Muscle layer of colon (tissue), 2 donors: Measurements from ENCODE around the gene ITM2C.

Experiments used
- H3K27ac ChIP-seq: one replicate; pipeline ENCODE4 v1.7.0; 2013; ENCODE audit warnings: low read depth, mild to moderate bottlenecking, low read length, moderate library complexity
- H3K27me3 ChIP-seq, 2 donors: one replicate each; pipeline ENCODE4 v1.7.0; 2013; ENCODE audit warnings: low read length in 2 of 2, mild to moderate bottlenecking in 2 of 2; ENCODE audit not compliant: insufficient read depth in 2 of 2, control insufficient read depth in 1 of 2
- H3K36me3 ChIP-seq: one replicate; pipeline ENCODE4 v1.7.0; 2013; ENCODE audit warnings: mild to moderate bottlenecking, low read length; ENCODE audit not compliant: insufficient read depth
- H3K4me1 ChIP-seq: one replicate; pipeline ENCODE4 v1.7.0; 2013; ENCODE audit warnings: mild to moderate bottlenecking, low read length; ENCODE audit not compliant: insufficient read depth
- H3K4me3 ChIP-seq, 2 donors: one replicate each; pipeline ENCODE4 v1.7.0; 2013; ENCODE audit warnings: low read length in 2 of 2, low read depth in 1 of 2, mild to moderate bottlenecking in 1 of 2, moderate library complexity in 1 of 2
- H3K9ac ChIP-seq: one replicate; pipeline ENCODE4 v1.7.0; 2013; ENCODE audit warnings: low read length
- H3K9me3 ChIP-seq: one replicate; pipeline ENCODE4 v1.7.0; 2013; ENCODE audit warnings: mild to moderate bottlenecking, low read length
- donor health status: abdominal sarcoma.
- donor health status: Adenocarcinoma of cecum.

Gene ITM2C

DNA sequence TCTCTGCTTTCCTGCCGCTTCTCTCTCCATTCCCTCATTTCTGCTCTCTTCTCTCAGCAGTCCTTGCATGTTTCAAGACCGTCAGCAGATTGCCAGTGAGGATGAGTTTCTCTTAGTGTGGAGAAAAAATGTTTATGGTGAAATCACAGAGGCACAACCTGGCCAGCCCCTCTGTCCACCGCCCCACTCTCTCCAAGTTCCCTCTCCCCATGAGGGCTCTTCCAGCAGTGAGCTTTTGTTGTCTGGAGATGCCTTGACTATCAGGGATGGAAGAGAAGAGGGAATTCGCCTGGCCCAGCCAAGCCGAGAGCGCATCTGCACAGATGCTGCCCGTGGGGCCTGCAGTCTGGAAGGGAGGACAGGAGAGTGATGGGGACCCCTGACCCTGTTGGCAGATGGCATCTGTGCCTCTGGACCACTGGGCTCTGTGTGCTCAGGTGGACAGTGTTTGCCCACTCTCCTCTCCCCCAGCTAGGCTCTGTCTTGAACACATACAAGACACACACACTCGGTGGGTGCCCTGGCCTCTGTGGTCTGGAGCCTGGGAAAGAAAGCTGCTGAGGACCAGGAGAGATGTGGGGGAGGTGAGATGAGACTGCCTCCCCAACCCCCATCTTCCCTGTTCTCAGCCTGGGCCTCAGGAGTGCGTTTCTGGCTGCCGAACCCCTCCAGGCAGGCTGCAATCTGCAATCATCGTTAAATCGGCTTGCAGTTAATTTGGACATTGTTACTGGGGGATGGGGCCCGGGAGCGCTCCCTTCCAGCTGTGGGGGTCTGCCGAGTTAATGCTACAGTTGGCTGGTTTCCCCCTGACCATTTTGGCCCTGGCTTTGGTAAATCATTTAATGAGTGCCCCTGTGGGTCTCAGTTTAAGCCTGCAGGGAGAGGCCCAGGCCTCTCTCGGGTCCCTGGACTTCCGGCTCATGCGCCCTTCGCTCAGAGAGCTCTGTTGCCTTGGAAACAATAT, 4.5 kb downstream of the ITM2C start:
- Histone ChIP-seq H3K4me1 (peaks cover 66% of the 10 kb centered on the region), H3K27ac (peak overlapping the region; percentile 65)

DNA sequence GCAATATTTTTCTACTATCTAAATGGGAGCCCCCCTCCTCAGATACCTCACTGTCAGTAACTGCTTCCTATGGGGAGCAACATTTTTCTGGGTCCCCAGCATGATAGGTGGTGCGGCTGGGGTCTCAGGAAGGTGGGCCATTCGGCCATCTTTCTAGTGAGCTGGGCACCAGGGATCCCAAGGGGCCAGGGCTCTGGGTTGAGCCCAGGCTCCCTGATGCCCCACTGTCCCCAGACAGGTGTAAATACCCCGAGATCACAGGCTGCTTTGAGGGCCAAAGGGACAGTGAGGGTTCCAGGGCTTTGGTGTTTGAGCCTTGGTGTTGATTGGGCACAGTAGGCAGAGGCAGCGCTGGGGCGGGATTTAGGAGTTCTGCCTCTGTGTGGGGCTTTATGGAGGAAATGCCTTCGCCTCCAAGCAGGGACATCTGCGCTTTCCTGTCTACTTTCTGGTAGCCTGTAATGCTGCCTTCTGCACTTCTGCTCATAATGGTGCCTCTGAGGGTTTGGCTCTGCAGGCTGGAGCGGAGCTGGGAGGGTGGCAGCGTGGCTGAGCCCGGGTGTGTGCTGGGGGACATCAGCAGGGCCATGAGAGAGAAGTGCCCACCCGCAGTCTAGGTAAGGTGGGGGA, 5.3 kb downstream of the ITM2C start:
- peak overlapping the region; percentile 24 for H3K9ac ChIP-seq
- H3K4me1 ChIP-seq, result peaks cover 66% of the 10 kb centered on the region
- H3K27ac ChIP-seq, result peak overlapping the region; percentile 65

More for the DNA sequence above, 4.5 kb downstream of the ITM2C start:
- Histone ChIP-seq H3K36me3 (no peaks in the 10 kb centered on the region), H3K9ac (peak overlapping the region; percentile 4), H3K27me3 (no peaks in the 10 kb centered on the region), H3K9me3 (no peaks in the 10 kb centered on the region), H3K4me3 (peak overlapping the region in 1 of 2 donors; percentile 11)

DNA sequence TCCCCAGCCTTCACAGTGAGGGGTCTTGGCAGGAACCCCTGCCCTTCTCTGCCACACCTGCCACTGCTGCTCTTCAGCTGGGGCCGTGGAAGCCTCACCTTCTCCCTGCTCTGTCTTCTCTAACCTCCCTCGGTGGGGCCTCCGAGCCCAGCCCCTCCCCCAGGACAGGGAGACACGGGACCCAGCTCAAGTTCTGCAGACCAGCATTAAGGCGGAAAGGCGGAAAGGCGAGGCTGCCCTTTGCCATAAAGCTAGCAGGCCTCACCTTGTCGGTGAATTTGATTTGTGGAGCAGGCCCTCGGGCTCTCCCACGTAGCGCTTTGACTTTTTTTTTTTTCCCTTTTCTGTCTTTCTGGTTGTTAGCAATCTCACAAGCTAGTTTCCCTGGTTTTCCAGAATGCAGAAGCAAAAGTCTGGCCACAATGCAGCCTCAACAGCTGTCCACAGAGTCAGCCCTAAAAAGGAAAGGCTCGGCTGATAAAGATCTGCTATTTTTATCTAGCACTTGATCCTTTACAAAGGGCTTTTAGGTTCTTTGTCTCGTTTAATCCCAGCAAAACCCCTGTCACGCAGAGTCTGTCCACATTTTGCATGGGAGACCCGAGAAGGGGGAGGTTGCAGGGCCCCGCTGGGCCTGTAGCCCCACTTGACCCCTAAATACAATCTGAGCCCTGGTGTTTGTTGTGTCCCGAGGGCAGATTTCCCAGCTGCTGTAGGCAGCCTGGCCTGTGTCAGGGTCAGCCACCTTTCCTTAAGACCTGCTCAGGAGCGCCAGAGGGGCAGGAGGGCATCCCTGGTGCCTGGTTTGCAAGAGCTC, 6.0 kb downstream of the ITM2C start:
- peaks cover 7% of the 10 kb centered on the region for H3K36me3 ChIP-seq
- peak overlapping the region in 1 of 2 donors; percentile 32 for H3K4me3 ChIP-seq
- peak overlapping the region; percentile 65 for H3K27ac ChIP-seq
- H3K4me1 ChIP-seq, result peaks cover 66% of the 10 kb centered on the region
- peak overlapping the region; percentile 24 for H3K9ac ChIP-seq
- no peaks in the 10 kb centered on the region for H3K9me3 ChIP-seq
- no peaks in the 10 kb centered on the region for H3K27me3 ChIP-seq

More for the DNA sequence above, 5.3 kb downstream of the ITM2C start:
- Histone ChIP-seq H3K9me3 (no peaks in the 10 kb centered on the region), H3K27me3 (no peaks in the 10 kb centered on the region), H3K4me3 (peak overlapping the region in 1 of 2 donors; percentile 32), H3K36me3 (peaks cover 3% of the 10 kb centered on the region)

DNA sequence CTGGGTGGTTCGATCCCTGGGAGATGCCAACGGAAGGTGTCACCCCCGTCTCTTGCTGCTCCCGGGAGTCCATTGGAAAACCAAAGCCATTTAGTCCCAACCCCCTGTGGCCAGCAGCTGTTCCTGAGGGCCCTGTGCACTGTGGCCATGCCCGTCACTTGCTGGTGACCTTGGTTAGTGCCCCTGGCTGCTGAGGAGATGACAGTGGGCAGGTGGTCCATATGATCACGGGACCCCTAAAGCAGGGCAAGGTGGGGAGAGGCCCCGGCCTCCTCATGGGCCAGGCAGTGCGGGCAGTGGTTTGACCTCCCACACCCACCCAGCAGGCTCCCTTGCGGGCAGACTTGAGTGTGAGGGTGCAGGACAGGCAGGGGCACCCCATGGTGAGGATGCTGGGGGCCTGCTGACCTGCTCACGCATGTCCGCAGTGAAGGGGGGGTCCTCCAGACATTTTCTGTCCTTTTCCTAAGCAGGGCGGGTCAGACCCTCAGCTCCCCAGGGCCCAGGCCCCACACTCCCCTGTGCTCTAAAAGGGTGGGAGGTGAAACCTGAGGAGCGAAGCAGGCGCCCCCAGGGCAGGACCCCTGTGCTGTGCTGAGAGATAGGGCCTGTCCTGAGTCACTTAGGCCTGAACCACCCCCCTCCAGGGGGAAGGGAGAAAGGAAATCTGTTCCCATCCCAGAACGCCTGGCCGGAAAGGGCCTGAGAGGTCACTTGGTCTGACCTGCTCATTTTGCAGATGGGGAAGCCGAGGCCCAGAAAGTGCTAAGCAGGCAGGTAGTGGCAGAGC, 6.8 kb downstream of the ITM2C start:
- Histone ChIP-seq H3K9ac (peak overlapping the region; percentile 24), H3K9me3 (no peaks in the 10 kb centered on the region), H3K27me3 (no peaks in the 10 kb centered on the region), H3K36me3 (peaks cover 13% of the 10 kb centered on the region), H3K4me1 (peaks cover 61% of the 10 kb centered on the region), H3K27ac (peak overlapping the region; percentile 65), H3K4me3 (peak overlapping the region in 1 of 2 donors; percentile 32)

DNA sequence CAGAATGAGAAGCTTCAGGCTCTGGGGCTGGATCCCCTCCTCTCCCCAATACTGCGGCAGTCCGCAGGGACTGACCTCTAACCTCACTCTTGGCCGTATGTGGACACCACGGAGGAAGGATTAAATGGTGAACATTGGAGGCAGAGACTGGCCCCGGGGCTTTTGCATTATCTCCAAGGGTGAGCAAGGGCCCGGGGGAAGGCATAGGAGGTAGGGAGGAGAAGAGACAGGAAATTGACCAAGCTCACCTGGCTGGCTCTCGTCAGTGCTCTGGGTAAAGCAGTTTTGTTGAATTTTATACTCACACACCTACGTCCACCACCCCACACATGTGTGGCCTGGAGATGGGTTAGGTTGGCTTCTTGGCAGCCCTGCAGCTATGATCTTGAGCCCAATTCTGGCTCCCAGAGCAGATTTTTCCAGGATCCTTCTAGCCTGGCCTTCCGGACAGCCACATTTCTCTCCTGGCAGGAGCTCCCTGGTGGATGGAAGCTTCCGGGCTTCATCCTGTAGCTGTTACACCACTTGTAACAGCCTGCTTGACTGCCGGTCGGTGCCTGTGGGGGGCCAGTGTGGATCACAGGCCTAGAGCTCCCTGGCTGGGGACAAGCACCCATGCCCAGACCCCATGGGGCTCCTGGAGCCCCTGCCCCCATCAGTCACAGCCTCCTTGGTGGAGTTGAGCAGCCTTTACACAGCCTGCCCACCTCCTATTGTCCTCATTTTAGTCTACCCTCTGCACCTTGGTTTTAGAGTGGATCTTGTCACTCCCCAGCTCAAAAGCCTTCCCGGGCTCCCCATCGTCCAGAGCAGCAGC, 7.6 kb downstream of the ITM2C start:
- H3K27me3 ChIP-seq, result no peaks in the 10 kb centered on the region
- peak overlapping the region; percentile 65 for H3K27ac ChIP-seq
- peaks cover 55% of the 10 kb centered on the region for H3K4me1 ChIP-seq
- H3K9ac ChIP-seq, result no peak overlapping the region
- H3K4me3 ChIP-seq, result no peak overlapping the region
- H3K36me3 ChIP-seq, result peaks cover 21% of the 10 kb centered on the region
- H3K9me3 ChIP-seq, result no peaks in the 10 kb centered on the region

DNA sequence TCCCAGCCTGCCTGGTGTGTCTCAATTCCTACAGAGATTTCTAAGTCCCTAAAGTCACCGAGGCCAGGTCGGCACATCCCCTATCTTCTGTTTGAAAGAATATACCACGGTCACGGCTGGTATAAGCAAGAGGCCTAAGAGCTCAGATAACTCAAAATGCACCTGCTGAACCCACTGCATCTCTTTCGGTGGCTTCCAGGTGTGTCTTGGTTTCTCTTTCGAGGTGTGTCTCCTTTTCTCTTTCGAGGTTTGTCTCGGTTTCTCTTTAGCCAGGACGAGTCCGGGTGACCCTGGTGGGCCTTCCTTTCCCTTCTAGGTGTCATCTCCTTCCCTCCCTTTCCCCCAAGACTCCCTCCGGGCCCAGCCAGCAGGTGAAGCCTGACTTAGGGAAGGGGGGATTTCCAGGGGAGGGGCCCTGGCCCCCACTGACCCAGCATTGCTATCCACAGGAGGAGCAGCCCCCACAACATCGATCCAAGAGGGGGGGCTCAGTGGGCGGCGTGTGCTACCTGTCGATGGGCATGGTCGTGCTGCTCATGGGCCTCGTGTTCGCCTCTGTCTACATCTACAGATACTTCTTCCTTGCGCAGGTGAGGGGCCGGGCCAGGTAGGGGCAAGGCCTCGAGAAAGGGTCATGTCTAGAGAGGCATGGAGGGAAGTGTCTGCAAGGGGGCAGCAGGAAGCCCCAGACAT, 8.4 kb downstream of the ITM2C start:
- Histone ChIP-seq H3K9ac (no peak overlapping the region), H3K36me3 (peaks cover 29% of the 10 kb centered on the region)

DNA sequence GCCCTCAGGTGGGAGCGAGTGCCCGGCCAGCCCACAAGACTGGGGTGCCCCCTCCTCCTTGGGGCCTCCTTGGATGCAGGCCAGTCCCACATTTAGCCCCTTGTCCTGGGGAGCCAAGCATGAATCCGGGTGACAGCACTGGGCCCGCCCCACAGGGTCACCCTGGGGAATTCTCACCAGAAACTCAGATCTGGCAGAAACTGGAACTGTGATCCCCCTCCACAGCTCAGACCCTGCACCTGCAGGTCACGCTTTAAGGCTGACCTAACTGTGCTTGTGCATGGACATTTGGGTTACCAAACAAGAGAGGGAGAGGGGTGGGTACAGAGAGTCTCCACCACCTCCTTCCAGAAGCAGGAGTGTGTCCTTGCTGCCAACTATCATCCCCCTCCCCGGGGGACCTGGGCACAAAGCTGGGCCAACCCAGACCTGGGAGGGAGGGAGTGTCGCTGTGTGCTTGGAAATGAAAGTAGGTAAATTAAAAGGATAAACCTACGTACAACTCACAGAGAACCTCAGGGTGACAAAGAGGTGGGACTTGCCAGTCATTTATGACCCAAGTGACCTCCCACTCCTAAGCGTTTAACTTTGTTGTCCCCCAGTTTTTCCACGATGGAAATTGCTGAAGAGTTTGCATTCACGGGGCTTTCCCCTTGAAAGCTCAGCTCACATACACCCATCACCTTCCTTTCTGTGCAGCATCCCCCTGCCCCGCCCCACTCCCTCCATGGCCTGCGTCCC, 9.1 kb downstream of the ITM2C start:
- Histone ChIP-seq H3K9ac (no peak overlapping the region), H3K4me1 (peaks cover 43% of the 10 kb centered on the region), H3K27ac (no peak overlapping the region), H3K36me3 (peaks cover 35% of the 10 kb centered on the region), H3K9me3 (no peaks in the 10 kb centered on the region), H3K4me3 (no peak overlapping the region), H3K27me3 (no peaks in the 10 kb centered on the region)

More for the DNA sequence above, 8.4 kb downstream of the ITM2C start:
- H3K27ac ChIP-seq, result peak overlapping the region; percentile 35
- no peaks in the 10 kb centered on the region for H3K27me3 ChIP-seq
- no peak overlapping the region for H3K4me3 ChIP-seq
- peaks cover 50% of the 10 kb centered on the region for H3K4me1 ChIP-seq
- no peaks in the 10 kb centered on the region for H3K9me3 ChIP-seq

DNA sequence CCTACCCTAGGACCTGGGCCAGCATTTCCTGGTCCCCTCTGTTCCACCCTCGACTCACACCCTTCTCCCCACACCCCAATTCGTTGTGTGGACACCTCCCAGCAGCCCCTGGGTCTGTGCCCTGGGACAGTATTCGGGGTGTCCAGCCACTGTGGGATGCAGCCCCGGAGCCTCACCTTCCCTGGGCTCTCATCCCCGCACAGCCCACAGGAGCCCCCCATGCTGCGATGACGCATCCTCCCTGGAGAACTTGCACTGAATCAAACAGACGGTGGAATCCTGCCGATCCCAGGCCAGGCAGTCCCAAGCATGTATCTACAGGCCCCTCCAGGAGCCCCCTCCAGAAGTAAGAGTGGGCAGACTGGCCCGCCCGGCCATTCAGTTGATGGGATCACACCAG, 9.7 kb downstream of the ITM2C start:
- Histone ChIP-seq H3K9me3 (no peaks in the 10 kb centered on the region), H3K27ac (no peak overlapping the region), H3K27me3 (no peaks in the 10 kb centered on the region), H3K4me1 (peaks cover 36% of the 10 kb centered on the region), H3K36me3 (peaks cover 35% of the 10 kb centered on the region), H3K9ac (no peak overlapping the region), H3K4me3 (no peak overlapping the region)

DNA sequence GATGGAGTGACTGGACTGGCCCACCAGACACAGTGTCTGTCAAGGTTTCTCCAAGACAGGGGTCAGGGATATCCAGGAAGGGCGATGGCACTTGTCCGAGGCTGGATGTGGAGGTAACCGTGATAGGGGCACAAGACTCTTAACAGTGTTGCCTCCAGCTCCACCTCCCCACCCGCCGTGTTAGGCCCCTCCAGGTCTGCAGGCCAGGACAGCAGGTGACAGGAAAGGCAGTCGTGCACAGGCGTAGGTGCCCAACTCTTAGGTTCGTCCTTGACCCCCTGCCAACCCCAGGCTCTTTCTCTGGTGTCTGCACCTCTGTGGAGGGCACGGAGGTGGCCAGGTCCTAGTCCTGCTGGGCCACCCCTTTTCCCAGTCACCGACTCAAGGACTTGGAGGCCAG, 10.1 kb downstream of the ITM2C start:
- Histone ChIP-seq H3K4me3 (no peak overlapping the region), H3K9me3 (no peaks in the 10 kb centered on the region), H3K27me3 (no peaks in the 10 kb centered on the region), H3K4me1 (peaks cover 32% of the 10 kb centered on the region), H3K36me3 (peaks cover 35% of the 10 kb centered on the region), H3K27ac (no peak overlapping the region), H3K9ac (no peak overlapping the region)
